HepG2 (cell line): Measurements from ENCODE around the gene ACTR6. TPM values are rescaled to one million over a fixed set of nuclear protein-coding genes. Genes with fewer than 3 reads are reported as not detected.
A peak's percentile ranks its signal among the peaks of the same experiment; 100 is the strongest.

Experiments
- ATAC-seq: fragments of 200-7000 bp; cut with Tn5 transposase; 3 replicates; pipeline ENCODE4 v1.9.1; 2020; ENCODE audit warnings: mild to moderate bottlenecking, moderate library complexity
- BruUV-seq: library from RNA; stranded (reverse); fragments of 400-500 nt; replicated peaks from 2 replicates; lab custom pipeline; 2021; lab: Mats Ljungman, UMichigan
- CTCF ChIA-PET: fragments of 300-600 bp; formaldehyde crosslinking; extraction: SDS; loops from one replicate; lab custom pipeline; 2021; ENCODE audit warnings: low total read pairs, inconsistent platforms, low intra/inter-chr PET ratio; lab: Yijun Ruan, JAX
- POLR2A ChIA-PET: fragments of 350-600 bp; sonication (Branson Sonifier 250); formaldehyde crosslinking; loops from one replicate; lab custom pipeline; 2020; ENCODE audit warnings: antibody characterized with exemption, inconsistent platforms; lab: Yijun Ruan, JAX
- DNase-seq: peaks from one replicate; pipeline ENCODE4 v3.0.0-alpha.2; 2015; ENCODE audit warnings: low spot score
- FAIRE-seq: peaks from 3 replicates; lab custom pipeline; 2011; peaks lifted over from hg19 to GRCh38; lab: Jason Lieb, UNC
- H2AFZ ChIP-seq: one replicate; pipeline ENCODE4 v1.6.1; 2011; ENCODE audit warnings: low read length, inconsistent platforms
- H3K27ac ChIP-seq: fragments of 300-600 bp; 3 replicates; pipeline ENCODE4 v1.8.0; 2011; ENCODE audit warnings: mixed run types, mild to moderate bottlenecking, mixed read lengths, low read length, inconsistent platforms; ENCODE audit not compliant: insufficient read depth; ENCODE audit errors: extremely low read length
- H3K27me3 ChIP-seq, 2 experiments: fragments of 200-600 bp in 1 of 2; 2 replicates in 1 of 2; 3 replicates in 1 of 2; pipeline versions ENCODE4 v1.6.0 to v1.8.0; 2011; ENCODE audit warnings: low read length in 2 of 2, mild to moderate bottlenecking in 2 of 2, moderate library complexity in 2 of 2, inconsistent platforms in 1 of 2; ENCODE audit not compliant: insufficient read depth in 2 of 2, control insufficient read depth in 1 of 2
- H3K36me3 ChIP-seq, 2 experiments: fragments of 200-600 bp in 1 of 2; replicated peaks in 1 of 2; 2 replicates in 1 of 2; 3 replicates in 1 of 2; pipeline versions ENCODE4 v1.5.1 to v1.8.0; 2011; ENCODE audit warnings: low read length in 2 of 2, inconsistent platforms in 1 of 2; ENCODE audit not compliant: insufficient read depth in 2 of 2, control insufficient read depth in 1 of 2
- H3K4me1 ChIP-seq: 2 replicates; pipeline ENCODE4 v1.5.1; 2012; ENCODE audit warnings: low read length, inconsistent platforms; ENCODE audit not compliant: insufficient read depth
- H3K4me2 ChIP-seq: 2 replicates; pipeline ENCODE4 v1.6.0; 2011; ENCODE audit warnings: low read depth, low read length, inconsistent platforms
- H3K4me3 ChIP-seq, 3 experiments: fragments of 200-600 bp in 1 of 3; sonication (generic), shearing (Covaris generic) in 1 of 3; replicated peaks in 1 of 3; 2 replicates each; pipeline ENCODE4 v1.5.1; 2011 to 2016; ENCODE audit warnings: low read length in 3 of 3, inconsistent platforms in 2 of 3, low read depth in 2 of 3, mild to moderate bottlenecking in 2 of 3, control low read depth in 1 of 3, mixed read lengths in 1 of 3; ENCODE audit not compliant: insufficient read depth in 1 of 3
- H3K79me2 ChIP-seq: one replicate; pipeline ENCODE4 v1.6.1; 2011; ENCODE audit warnings: low read length, inconsistent platforms; ENCODE audit not compliant: insufficient read depth
- H3K9ac ChIP-seq: 2 replicates; pipeline ENCODE4 v1.6.0; 2011; ENCODE audit warnings: mild to moderate bottlenecking, low read depth, low read length, inconsistent platforms; ENCODE audit not compliant: insufficient read depth
- H3K9me3 ChIP-seq: 2 replicates; pipeline ENCODE4 v1.5.1; 2012; ENCODE audit warnings: mild to moderate bottlenecking, low read length
- H4K20me1 ChIP-seq: 2 replicates; pipeline ENCODE4 v1.6.0; 2011; ENCODE audit warnings: inconsistent platforms, mild to moderate bottlenecking, low read length, moderate library complexity; ENCODE audit not compliant: insufficient read depth
- CEBPB ChIP-seq: IDR thresholded peaks from 2 replicates; pipeline ENCODE4 v1.6.1; 2011; ENCODE audit warnings: low read depth, low read length, improper control_type of control experiment, borderline replicate concordance
- CEBPG ChIP-seq: IDR thresholded peaks from 2 replicates; pipeline ENCODE4 v1.6.1; 2016
- ISL2 ChIP-seq: sonication (generic); formaldehyde crosslinking; IDR thresholded peaks from 2 replicates; pipeline ENCODE4 v1.5.0; 2020; ENCODE audit warnings: missing genetic modification reagents
- RXRB ChIP-seq: IDR thresholded peaks from 2 replicates; pipeline ENCODE4 v1.6.1; 2016; ENCODE audit warnings: borderline replicate concordance, missing genetic modification reagents, missing compliant biosample characterization
- ZNF33A ChIP-seq: sonication (generic); formaldehyde crosslinking; IDR thresholded peaks from 2 replicates; pipeline ENCODE4 v1.5.1; 2020; ENCODE audit warnings: missing genetic modification reagents, mild to moderate bottlenecking, moderate library complexity, borderline replicate concordance
- WGBS: methylation state at CpG from one replicate; pipeline ENCODE4 v1.1.6; 2017; ENCODE audit warnings: low lambda C conversion rate; 5-methylcytosine and 5-hydroxymethylcytosine counted together
- in situ Hi-C: cut with HindIII; loops from 2 replicates; pipeline ENCODE4 v1.10.0; 2017; ENCODE audit warnings: low pct_unique_long_range_greater_than_20kb; ENCODE audit not compliant: extremely low pct_ligation_motif_present
- intact Hi-C: fragments of 100-400 bp; cut with micrococcal nuclease; formaldehyde crosslinking; loops from one replicate; pipeline ENCODE4 v1.10.0; 2022; ENCODE audit not compliant: unreplicated experiment
- polyA plus RNA-seq, 8 experiments: library from polyadenylated mRNA; depleted of rRNA in 3 of 8; stranded (reverse) in 7 of 8; unstranded in 1 of 8; fragments of >200 nt; fragmentation: Illumina TruSeq in 4 of 8; extraction: Trizol in 4 of 8; gene quantifications; 2 replicates each; pipeline versions ENCODE4 v1.2.1 to v1.2.3, GENCODE V29; 2011 to 2016; ENCODE audit warnings: low read depth in 4 of 8, missing spikeins in 1 of 8, mixed read lengths in 1 of 8; ENCODE audit not compliant: insufficient read depth in 1 of 8
- total RNA-seq, 5 experiments: library from RNA; depleted of rRNA; stranded (reverse); fragments of >200 nt; fragmentation: Illumina TruSeq; extraction: Trizol; gene quantifications; 2 replicates each; pipeline ENCODE4 v1.2.3, GENCODE V29; 2016; ENCODE audit warnings: low read depth in 1 of 5
- TF ChIP-seq, protein P1 (sequence below): sonication (generic); formaldehyde crosslinking; IDR thresholded peaks from 2 replicates; pipeline ENCODE4 v1.5.0; 2020; ENCODE audit warnings: mild to moderate bottlenecking, missing genetic modification reagents
- TF ChIP-seq, protein P2 (sequence below): sonication (generic); formaldehyde crosslinking; IDR thresholded peaks from 2 replicates; pipeline ENCODE4 v1.8.1; 2023; ENCODE audit warnings: mild to moderate bottlenecking, moderate library complexity, missing genetic modification reagents

Gene ACTR6
- total and polyA plus RNA-seq, 2 of the 13 experiments (the other 11 are each of a cell fraction or from before 2014, with no cell fraction given): 12.9 to 22.4 TPM

DNA sequence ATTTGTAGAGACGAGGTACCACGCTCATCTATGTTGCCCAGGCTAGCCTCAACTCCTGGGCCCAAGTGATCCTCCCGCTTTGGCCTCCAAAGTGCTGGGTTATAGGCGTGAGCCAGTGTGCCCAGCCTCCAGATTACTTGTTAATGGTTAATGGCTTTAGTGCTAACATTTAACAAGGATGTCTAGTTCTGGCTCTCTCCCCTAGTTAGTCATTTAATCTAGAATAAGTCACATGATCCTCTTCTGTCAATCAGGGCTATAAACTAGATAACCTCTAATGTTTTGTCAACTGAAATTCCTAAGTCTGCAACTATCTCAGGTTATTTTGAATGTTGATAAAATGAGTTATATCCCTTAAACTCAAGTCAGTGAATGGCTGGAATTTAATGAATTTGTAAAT, 15.7 kb downstream of the ACTR6 start:
- no TSS peak for BruUV-seq
- Histone ChIP-seq H3K27ac (no peak overlapping the region), H3K9me3 (no peaks in the 10 kb centered on the region), H3K36me3 (peaks cover 3 to 28% of the 10 kb centered on the region in 2 experiments; a peak in 3 of 5 replicates), H3K9ac (no peak overlapping the region), H3K4me2 (no peak overlapping the region), H3K27me3 (no peaks in the 10 kb centered on the region), H4K20me1 (no peaks in the 10 kb centered on the region), H3K4me3 (no peak overlapping the region), H3K79me2 (no peaks in the 10 kb centered on the region), H2AFZ (no peak overlapping the region), H3K4me1 (peaks cover 55% of the 10 kb centered on the region)
- ChIA-PET POLR2A (no interaction called here), CTCF (no interaction called here)
- DNase-seq (no peak), FAIRE-seq (no peak), ATAC-seq (no peak)
- WGBS: 96% methylated on average over 4 of the region's 4 CpGs
- intact Hi-C loops (no loop called here), in situ Hi-C loops (no loop called here)
- TF ChIP-seq, protein P1, sequence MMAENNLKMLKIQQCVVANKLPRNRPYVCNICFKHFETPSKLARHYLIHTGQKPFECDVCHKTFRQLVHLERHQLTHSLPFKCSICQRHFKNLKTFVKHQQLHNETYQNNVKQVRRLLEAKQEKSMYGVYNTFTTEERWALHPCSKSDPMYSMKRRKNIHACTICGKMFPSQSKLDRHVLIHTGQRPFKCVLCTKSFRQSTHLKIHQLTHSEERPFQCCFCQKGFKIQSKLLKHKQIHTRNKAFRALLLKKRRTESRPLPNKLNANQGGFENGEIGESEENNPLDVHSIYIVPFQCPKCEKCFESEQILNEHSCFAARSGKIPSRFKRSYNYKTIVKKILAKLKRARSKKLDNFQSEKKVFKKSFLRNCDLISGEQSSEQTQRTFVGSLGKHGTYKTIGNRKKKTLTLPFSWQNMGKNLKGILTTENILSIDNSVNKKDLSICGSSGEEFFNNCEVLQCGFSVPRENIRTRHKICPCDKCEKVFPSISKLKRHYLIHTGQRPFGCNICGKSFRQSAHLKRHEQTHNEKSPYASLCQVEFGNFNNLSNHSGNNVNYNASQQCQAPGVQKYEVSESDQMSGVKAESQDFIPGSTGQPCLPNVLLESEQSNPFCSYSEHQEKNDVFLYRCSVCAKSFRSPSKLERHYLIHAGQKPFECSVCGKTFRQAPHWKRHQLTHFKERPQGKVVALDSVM (CRISPR knock-in tag): peak; percentile 79
- no peak for TF ChIP-seq RXRB (CRISPR knock-in tag)

DNA sequence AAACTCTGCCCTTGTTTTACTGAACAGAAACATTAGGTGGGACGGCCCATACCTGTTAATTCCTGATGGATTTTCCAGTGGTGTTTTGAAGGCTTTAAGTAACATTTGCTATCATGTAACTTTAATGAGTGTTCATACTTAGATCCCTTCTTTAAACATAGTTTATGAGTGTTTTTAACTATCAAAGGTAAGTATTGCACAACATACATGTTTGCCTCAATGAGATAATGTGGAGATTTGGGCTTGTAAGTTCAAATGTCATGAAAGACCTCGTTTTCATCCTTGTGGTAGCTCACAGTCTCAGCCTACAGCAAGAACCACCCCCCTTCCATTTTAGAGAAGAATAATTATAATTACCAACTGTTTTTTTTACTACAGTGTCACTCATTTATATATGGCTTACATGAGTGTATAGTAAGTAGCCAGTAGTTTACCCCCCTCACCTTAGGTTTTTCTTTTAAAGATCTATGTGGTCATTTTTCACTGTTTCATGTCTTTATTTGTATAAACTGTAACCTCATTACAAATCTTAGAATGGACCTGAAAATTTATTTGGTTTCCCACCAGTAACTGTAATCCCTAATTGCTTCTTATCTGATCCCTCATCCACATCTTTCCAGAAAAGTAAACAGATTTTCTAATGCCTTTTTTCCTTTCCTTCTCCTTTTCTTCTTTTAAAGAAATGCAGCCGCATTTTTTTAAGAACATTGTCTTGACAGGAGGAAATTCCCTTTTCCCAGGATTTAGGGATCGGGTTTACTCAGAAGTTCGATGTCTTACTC, 18.9 kb downstream of the ACTR6 start:
- H3K27ac ChIP-seq: no peak overlapping the region
- peaks cover 1 to 30% of the 10 kb centered on the region in 2 experiments; a peak in 3 of 5 replicates for H3K36me3 ChIP-seq
- FAIRE-seq (no peak), DNase-seq (no peak), ATAC-seq (no peak)
- no peak overlapping the region for H3K4me3 ChIP-seq
- no peaks in the 10 kb centered on the region for H3K9me3 ChIP-seq
- no peak overlapping the region for H3K9ac ChIP-seq
- no peak overlapping the region for H3K4me2 ChIP-seq
- no peaks in the 10 kb centered on the region for H3K79me2 ChIP-seq
- no peak overlapping the region for H2AFZ ChIP-seq
- intact Hi-C loops (no loop called here), in situ Hi-C loops (no loop called here)
- H3K4me1 ChIP-seq: peaks cover 43% of the 10 kb centered on the region
- no peaks in the 10 kb centered on the region for H3K27me3 ChIP-seq
- TF ChIP-seq ISL2 (CRISPR knock-in tag) (peak; percentile 29; the same call in 1 of the 2 replicates), CEBPB (peak; percentile 83), ZNF33A (no peak), CEBPG (CRISPR knock-in tag) (peak; percentile 76)
- TF ChIP-seq, protein P2, sequence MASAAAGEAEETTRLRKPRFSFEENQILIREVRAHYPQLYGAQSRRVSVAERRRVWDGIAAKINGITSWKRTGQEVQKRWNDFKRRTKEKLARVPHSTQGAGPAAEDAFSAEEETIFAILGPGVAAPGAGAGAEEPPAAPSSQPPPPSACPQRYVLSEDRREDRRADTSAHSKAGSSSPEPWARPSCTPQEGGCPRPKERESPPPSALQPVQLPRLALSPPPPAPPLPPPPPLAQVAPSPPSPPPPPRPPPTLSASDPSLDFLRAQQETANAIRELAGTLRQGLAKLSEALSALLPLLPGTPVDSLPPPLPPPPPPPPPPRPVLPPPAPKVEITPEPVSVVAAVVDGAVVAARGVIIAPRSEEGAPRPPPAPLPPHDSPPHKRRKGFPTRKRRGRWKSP (CRISPR knock-in tag): no peak
- BruUV-seq: no TSS peak
- CTCF ChIA-PET: no interaction called here
- POLR2A ChIA-PET: interaction anchor here (1.2 kb wide), 1 partner anchor 48 kb away, joined by 5 read pairs; the partner anchor contains the start of genes DEPDC4 and SCYL2
- no peaks in the 10 kb centered on the region for H4K20me1 ChIP-seq
- 74% methylated on average over 5 of the region's 5 CpGs for WGBS
